Measurements from ENCODE around the gene CENPM. TPM values are rescaled to one million over a fixed set of nuclear protein-coding genes. Genes with fewer than 3 reads are reported as not detected.

CENPM gene
- total and polyA plus RNA-seq, 4 donors, result 0.17 to 26.3 (median 2.3) TPM

DNA sequence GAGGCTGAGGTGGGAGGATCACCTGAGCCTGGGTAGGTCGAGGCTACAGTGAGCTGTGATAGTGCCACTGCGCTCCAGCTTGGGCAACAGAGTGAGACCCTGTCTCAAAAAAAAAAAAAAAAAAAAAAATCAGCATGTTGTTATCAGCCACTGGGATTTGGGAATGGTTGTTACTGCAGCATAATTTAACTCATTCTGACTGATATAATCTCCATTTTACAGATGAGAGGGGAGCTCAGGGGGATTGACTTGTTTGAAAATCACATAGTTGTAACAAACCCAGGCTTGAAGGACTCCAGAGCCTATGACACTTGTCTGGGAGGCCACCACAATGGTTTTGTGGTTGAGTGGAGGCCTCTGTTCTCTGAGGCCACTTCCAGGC is 19.3 kb upstream of the CENPM start:
- no peak overlapping the region for H3K4me3 ChIP-seq (ENCODE audit: low read depth in 1 of 3, low read length in 3 of 3)
- no peak overlapping the region for H3K27ac ChIP-seq (ENCODE audit: low read depth in 1 of 2, low read length in 2 of 2)
- 95% methylated on average over 2 of the region's 2 CpGs for WGBS
- no peaks in the 10 kb centered on the region for H3K4me1 ChIP-seq (ENCODE audit: control insufficient read depth in 4 of 4, insufficient read depth in 4 of 4, low read length in 3 of 4)
- H3K9ac ChIP-seq (ENCODE audit: low read depth in 1 of 2, low read length in 2 of 2), result no peak overlapping the region
- no peak for DNase-seq (ENCODE audit: low spot score)
- no peaks in the 10 kb centered on the region for H3K9me3 ChIP-seq (ENCODE audit: control insufficient read depth in 4 of 4, low read length in 3 of 4)
- TF ChIP-seq NR2F2 (IDR thresholded peaks at IDR 0.05) (no peak), TAF1 (conservative IDR thresholded peaks at IDR 0.05) (no peak), ZBTB33 (IDR thresholded peaks at IDR 0.05) (no peak), HNF4G (IDR thresholded peaks at IDR 0.05) (no peak), HNF4A (conservative IDR thresholded peaks at IDR 0.05) (no peak)
- TF ChIP-seq, protein P1, sequence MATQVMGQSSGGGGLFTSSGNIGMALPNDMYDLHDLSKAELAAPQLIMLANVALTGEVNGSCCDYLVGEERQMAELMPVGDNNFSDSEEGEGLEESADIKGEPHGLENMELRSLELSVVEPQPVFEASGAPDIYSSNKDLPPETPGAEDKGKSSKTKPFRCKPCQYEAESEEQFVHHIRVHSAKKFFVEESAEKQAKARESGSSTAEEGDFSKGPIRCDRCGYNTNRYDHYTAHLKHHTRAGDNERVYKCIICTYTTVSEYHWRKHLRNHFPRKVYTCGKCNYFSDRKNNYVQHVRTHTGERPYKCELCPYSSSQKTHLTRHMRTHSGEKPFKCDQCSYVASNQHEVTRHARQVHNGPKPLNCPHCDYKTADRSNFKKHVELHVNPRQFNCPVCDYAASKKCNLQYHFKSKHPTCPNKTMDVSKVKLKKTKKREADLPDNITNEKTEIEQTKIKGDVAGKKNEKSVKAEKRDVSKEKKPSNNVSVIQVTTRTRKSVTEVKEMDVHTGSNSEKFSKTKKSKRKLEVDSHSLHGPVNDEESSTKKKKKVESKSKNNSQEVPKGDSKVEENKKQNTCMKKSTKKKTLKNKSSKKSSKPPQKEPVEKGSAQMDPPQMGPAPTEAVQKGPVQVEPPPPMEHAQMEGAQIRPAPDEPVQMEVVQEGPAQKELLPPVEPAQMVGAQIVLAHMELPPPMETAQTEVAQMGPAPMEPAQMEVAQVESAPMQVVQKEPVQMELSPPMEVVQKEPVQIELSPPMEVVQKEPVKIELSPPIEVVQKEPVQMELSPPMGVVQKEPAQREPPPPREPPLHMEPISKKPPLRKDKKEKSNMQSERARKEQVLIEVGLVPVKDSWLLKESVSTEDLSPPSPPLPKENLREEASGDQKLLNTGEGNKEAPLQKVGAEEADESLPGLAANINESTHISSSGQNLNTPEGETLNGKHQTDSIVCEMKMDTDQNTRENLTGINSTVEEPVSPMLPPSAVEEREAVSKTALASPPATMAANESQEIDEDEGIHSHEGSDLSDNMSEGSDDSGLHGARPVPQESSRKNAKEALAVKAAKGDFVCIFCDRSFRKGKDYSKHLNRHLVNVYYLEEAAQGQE (IDR thresholded peaks at IDR 0.05), result no peak
- H3K27me3 ChIP-seq (ENCODE audit: control insufficient read depth in 4 of 4, insufficient read depth in 4 of 4, low read length in 3 of 4), result no peaks in the 10 kb centered on the region
- no peaks in the 10 kb centered on the region for H3K36me3 ChIP-seq (ENCODE audit: control insufficient read depth in 4 of 4, insufficient read depth in 3 of 4, low read depth in 1 of 4, low read length in 3 of 4)

GRCh38 chr22:41964112-41964491 is 17.1 kb upstream of the CENPM start:
- TF ChIP-seq YY1 (IDR thresholded peaks at IDR 0.05), result no peak
- no peak for TF ChIP-seq TAF1 (conservative IDR thresholded peaks at IDR 0.05)
- TF ChIP-seq FOXA2 (IDR thresholded peaks at IDR 0.05), result no peak
- no peak for TF ChIP-seq ZBTB33 (IDR thresholded peaks at IDR 0.05)
- no peak for TF ChIP-seq HNF4G (IDR thresholded peaks at IDR 0.05)
- TF ChIP-seq FOXA1 (IDR thresholded peaks at IDR 0.05), result no peak
- no peak for TF ChIP-seq RXRA (IDR thresholded peaks at IDR 0.05)
- TF ChIP-seq ATF3 (IDR thresholded peaks at IDR 0.05), result no peak
- TF ChIP-seq RAD21 (IDR thresholded peaks at IDR 0.05), result no peak
- no peak for TF ChIP-seq NR2F2 (IDR thresholded peaks at IDR 0.05)
- TF ChIP-seq CTCF (IDR thresholded peaks at IDR 0.05; ENCODE audit: low read depth, low read length, missing input control), result no peak
- TF ChIP-seq HNF4A (conservative IDR thresholded peaks at IDR 0.05), result no peak
- no peak for TF ChIP-seq GABPA (IDR thresholded peaks at IDR 0.05 in 1 of 2, conservative IDR thresholded peaks at IDR 0.05 in 1 of 2)
- no peak for TF ChIP-seq EGR1 (IDR thresholded peaks at IDR 0.05; ENCODE audit: low read depth in 2 of 2)
- TF ChIP-seq MAX (IDR thresholded peaks at IDR 0.05), result no peak
- no peak for TF ChIP-seq JUND (IDR thresholded peaks at IDR 0.05)
- TF ChIP-seq, protein P1 (IDR thresholded peaks at IDR 0.05), result no peak
- TF ChIP-seq SP1 (IDR thresholded peaks at IDR 0.05), result no peak
- H3K4me3 ChIP-seq (ENCODE audit: low read depth in 1 of 3, low read length in 3 of 3), result no peak overlapping the region
- DNase-seq (ENCODE audit: low spot score), result no peak
- no peaks in the 10 kb centered on the region for H3K4me1 ChIP-seq (ENCODE audit: control insufficient read depth in 4 of 4, insufficient read depth in 4 of 4, low read length in 3 of 4)
- H3K36me3 ChIP-seq (ENCODE audit: control insufficient read depth in 4 of 4, insufficient read depth in 3 of 4, low read depth in 1 of 4, low read length in 3 of 4), result no peaks in the 10 kb centered on the region
- H3K27me3 ChIP-seq (ENCODE audit: control insufficient read depth in 4 of 4, insufficient read depth in 4 of 4, low read length in 3 of 4), result no peaks in the 10 kb centered on the region
- H3K27ac ChIP-seq (ENCODE audit: low read depth in 1 of 2, low read length in 2 of 2), result no peak overlapping the region
- H3K9me3 ChIP-seq (ENCODE audit: control insufficient read depth in 4 of 4, low read length in 3 of 4), result no peaks in the 10 kb centered on the region
- H3K9ac ChIP-seq (ENCODE audit: low read depth in 1 of 2, low read length in 2 of 2), result no peak overlapping the region
- 86% methylated on average over 5 of the region's 5 CpGs for WGBS
